Measurements from ENCODE around the gene APBB2. TPM values are rescaled to one million over a fixed set of nuclear protein-coding genes. Genes with fewer than 3 reads are reported as not detected.

Gene APBB2
- total and polyA plus RNA-seq, 10 of the 15 experiments (the other 5 are each of a cell fraction or from before 2014, with no cell fraction given): 2.7 to 24.6 (median 19.0) TPM

GRCh38 chr4:40858962-40859361, 355.4 kb downstream of the APBB2 start:
- Histone ChIP-seq H3K36me3 (ENCODE audit: control insufficient read depth in 2 of 2, insufficient read depth in 2 of 2, low read length in 1 of 2) (no peaks in the 10 kb centered on the region), H3K9me3 (replicated peaks; ENCODE audit: control insufficient read depth, insufficient read depth, low read length) (no peaks in the 10 kb centered on the region), H3K4me1 (ENCODE audit: control insufficient read depth, insufficient read depth, low read length) (peaks cover 16% of the 10 kb centered on the region), H3K27ac (ENCODE audit: control insufficient read depth, insufficient read depth) (no peak overlapping the region), H2AFZ (ENCODE audit: control insufficient read depth, low read depth, low read length) (no peak overlapping the region), H3K79me2 (ENCODE audit: control insufficient read depth, insufficient read depth, low read length) (no peaks in the 10 kb centered on the region; the same call in 1 of the 2 replicates), H4K20me1 (ENCODE audit: control insufficient read depth, insufficient read depth) (no peaks in the 10 kb centered on the region), H3K4me3 (no peak overlapping the region), H3K9ac (ENCODE audit: control insufficient read depth, insufficient read depth, low read length) (no peak overlapping the region), H3K27me3 (replicated peaks in 1 of 2; ENCODE audit: control insufficient read depth in 2 of 2, insufficient read depth in 2 of 2, low read length in 1 of 2) (no peaks in the 10 kb centered on the region), H3K4me2 (ENCODE audit: control insufficient read depth, insufficient read depth) (no peak overlapping the region)
- DNase-seq (ENCODE audit: low read depth, low spot score) (no peak), FAIRE-seq (peak; percentile 74), ATAC-seq (no peak)
- RAD21 ChIA-PET (ENCODE audit: unreplicated experiment): no interaction called here
- SMC1A ChIA-PET (ENCODE audit: uncharacterized antibody, unreplicated experiment): no interaction called here
- POLR2A ChIA-PET: no interaction called here
- no TSS peak for BruUV-seq (replicated peaks)
- CTCF ChIA-PET: interaction anchor here (0.6 to 2.2 kb wide), 3 partner anchors 18 to 173 kb away, joined by 3 to 6 read pairs (median 4); no protein-coding TSS in a partner anchor
- 50% methylated on average over 2 of the region's 2 CpGs for WGBS (ENCODE audit: insufficient coverage, insufficient replicate concordance, low lambda C conversion rate, missing lambda C conversion rate)
- in situ Hi-C loops (cut with MboI): no loop called here
- intact Hi-C loops (cut with micrococcal nuclease; ENCODE audit: unreplicated experiment): no loop called here
- TF ChIP-seq NFYB (IDR thresholded peaks at IDR 0.05; ENCODE audit: insufficient read depth, low read depth, low read length) (no peak), CBX3 (IDR thresholded peaks at IDR 0.05; ENCODE audit: borderline replicate concordance, low read depth) (no peak), USF2 (IDR thresholded peaks at IDR 0.05; ENCODE audit: borderline replicate concordance, low read depth, low read length) (no peak), TCF12 (IDR thresholded peaks at IDR 0.05; ENCODE audit: low read depth, low read length) (no peak), SRF (IDR thresholded peaks at IDR 0.05; ENCODE audit: low read depth in 2 of 2, low read length in 2 of 2) (no peak)

GRCh38 chr4:40857956-40858355, 356.4 kb downstream of the APBB2 start:
- Histone ChIP-seq H3K9ac (ENCODE audit: control insufficient read depth, insufficient read depth, low read length) (no peak overlapping the region), H3K27me3 (replicated peaks in 1 of 2; ENCODE audit: control insufficient read depth in 2 of 2, insufficient read depth in 2 of 2, low read length in 1 of 2) (no peaks in the 10 kb centered on the region), H4K20me1 (ENCODE audit: control insufficient read depth, insufficient read depth) (no peaks in the 10 kb centered on the region), H3K9me3 (replicated peaks; ENCODE audit: control insufficient read depth, insufficient read depth, low read length) (no peaks in the 10 kb centered on the region), H3K79me2 (ENCODE audit: control insufficient read depth, insufficient read depth, low read length) (no peaks in the 10 kb centered on the region; the same call in 1 of the 2 replicates), H3K4me3 (no peak overlapping the region), H3K27ac (ENCODE audit: control insufficient read depth, insufficient read depth) (no peak overlapping the region), H3K4me1 (ENCODE audit: control insufficient read depth, insufficient read depth, low read length) (peaks cover 16% of the 10 kb centered on the region), H2AFZ (ENCODE audit: control insufficient read depth, low read depth, low read length) (no peak overlapping the region), H3K4me2 (ENCODE audit: control insufficient read depth, insufficient read depth) (no peak overlapping the region), H3K36me3 (ENCODE audit: control insufficient read depth in 2 of 2, insufficient read depth in 2 of 2, low read length in 1 of 2) (no peaks in the 10 kb centered on the region)
- intact Hi-C loops (cut with micrococcal nuclease; ENCODE audit: unreplicated experiment) (no loop called here), in situ Hi-C loops (cut with MboI) (no loop called here)
- RAD21 ChIA-PET (ENCODE audit: unreplicated experiment): no interaction called here
- no peak for ATAC-seq
- SMC1A ChIA-PET (ENCODE audit: uncharacterized antibody, unreplicated experiment): interaction anchor here (1.1 kb wide), 1 partner anchor 10 kb away, joined by 3 read pairs; no protein-coding TSS in a partner anchor
- CTCF ChIA-PET: interaction anchor here (0.6 kb wide), 1 partner anchor 265 kb away, joined by 3 read pairs; no protein-coding TSS in a partner anchor
- no TSS peak for BruUV-seq (replicated peaks)
- POLR2A ChIA-PET: no interaction called here
- FAIRE-seq: no peak
- peak; percentile 7; the same call in 1 of the 2 replicates for TF ChIP-seq SPI1 (IDR thresholded peaks at IDR 0.05; ENCODE audit: borderline replicate concordance, insufficient read depth, low read depth, low read length)
- no peak for TF ChIP-seq POLR2A (IDR thresholded peaks at IDR 0.05; ENCODE audit: low read depth, low read length)
- DNase-seq (ENCODE audit: low read depth, low spot score): no peak
- 29% methylated on average over 2 of the region's 2 CpGs for WGBS (ENCODE audit: insufficient coverage, insufficient replicate concordance, low lambda C conversion rate, missing lambda C conversion rate)
